ENCODE data around the gene ZNF618. TPM values are rescaled to one million over a fixed set of nuclear protein-coding genes. Genes with fewer than 3 reads are reported as not detected.
"Not testable (repeated sequence)": the region's sequence is repeated elsewhere in the genome, so short reads cannot be mapped to it uniquely, and the experiment has no call there.

The ZNF618 gene
- total RNA-seq, 1 donor from 2014 or later: 4.7 TPM

DNA sequence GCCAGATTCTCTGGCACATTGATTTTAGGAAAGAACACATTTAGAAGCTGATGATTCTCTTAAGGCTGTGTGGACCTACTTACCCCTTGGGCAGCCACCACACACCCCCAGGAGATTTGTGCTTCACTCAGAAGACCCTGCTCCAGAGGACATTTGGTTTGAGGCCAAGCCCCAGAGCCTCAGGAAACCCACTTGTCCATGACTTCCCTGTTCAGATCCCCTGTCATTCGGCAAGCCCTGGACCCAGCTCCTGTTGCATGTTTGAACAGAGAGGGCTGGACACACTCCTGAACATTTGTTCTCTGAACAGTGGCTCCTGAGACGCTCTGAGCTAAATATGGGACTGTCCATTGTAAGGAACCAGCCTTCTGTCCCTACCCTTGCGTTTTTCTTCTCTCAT, 119.9 kb downstream of the ZNF618 start:
- Histone ChIP-seq H3K4me3 (ENCODE audit: low read length in 3 of 3) (no peak overlapping the region), H3K27me3 (ENCODE audit: control insufficient read depth in 3 of 3, insufficient read depth in 3 of 3, low read length in 3 of 3) (no peaks in the 10 kb centered on the region), H3K36me3 (ENCODE audit: control insufficient read depth in 3 of 3, insufficient read depth in 3 of 3, low read length in 3 of 3) (no peaks in the 10 kb centered on the region), H3K9me3 (ENCODE audit: control insufficient read depth in 3 of 3, low read length in 3 of 3) (no peaks in the 10 kb centered on the region), H3K9ac (ENCODE audit: low read depth in 1 of 3, low read length in 3 of 3) (no peak overlapping the region), H3K27ac (ENCODE audit: low read depth, low read length) (no peak overlapping the region), H3K4me1 (ENCODE audit: control insufficient read depth in 3 of 3, insufficient read depth in 3 of 3, low read length in 3 of 3) (peaks cover 30 to 37% (median 34%) of the 10 kb centered on the region in 3 donors)

DNA sequence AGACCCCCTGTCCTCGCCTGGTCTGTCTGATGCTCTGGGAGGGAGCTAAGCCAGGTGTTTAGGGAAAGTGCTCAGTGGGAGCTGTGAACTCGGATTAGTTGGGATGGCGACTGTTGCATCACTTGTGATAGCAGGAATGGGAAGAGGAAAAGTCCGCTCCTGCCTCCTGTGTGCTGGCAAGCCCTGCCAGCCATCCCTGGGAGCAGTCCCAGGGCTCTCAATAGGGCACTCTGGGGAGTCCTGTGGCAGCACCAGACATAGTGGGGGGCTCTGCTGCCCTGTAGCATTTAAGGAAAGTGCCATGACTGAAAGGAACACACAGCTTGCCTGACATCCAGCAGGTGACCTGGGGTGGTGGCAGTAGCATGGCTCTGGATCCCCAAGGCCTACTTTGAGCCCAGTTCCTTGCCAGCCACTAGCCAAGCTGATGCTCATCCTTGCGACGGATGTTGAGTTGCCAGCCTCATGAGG, 120.5 kb downstream of the ZNF618 start:
- peaks cover 0 to 4% (median 0%) of the 10 kb centered on the region in 3 donors for H3K36me3 ChIP-seq (ENCODE audit: control insufficient read depth in 3 of 3, insufficient read depth in 3 of 3, low read length in 3 of 3)
- H3K4me3 ChIP-seq (ENCODE audit: low read length in 3 of 3): no peak overlapping the region
- no peak overlapping the region for H3K27ac ChIP-seq (ENCODE audit: low read depth, low read length)
- peaks cover 30 to 32% (median 30%) of the 10 kb centered on the region in 3 donors for H3K4me1 ChIP-seq (ENCODE audit: control insufficient read depth in 3 of 3, insufficient read depth in 3 of 3, low read length in 3 of 3)
- no peaks in the 10 kb centered on the region for H3K9me3 ChIP-seq (ENCODE audit: control insufficient read depth in 3 of 3, low read length in 3 of 3)
- H3K27me3 ChIP-seq (ENCODE audit: control insufficient read depth in 3 of 3, insufficient read depth in 3 of 3, low read length in 3 of 3): no peaks in the 10 kb centered on the region
- no peak overlapping the region for H3K9ac ChIP-seq (ENCODE audit: low read depth in 1 of 3, low read length in 3 of 3)

DNA sequence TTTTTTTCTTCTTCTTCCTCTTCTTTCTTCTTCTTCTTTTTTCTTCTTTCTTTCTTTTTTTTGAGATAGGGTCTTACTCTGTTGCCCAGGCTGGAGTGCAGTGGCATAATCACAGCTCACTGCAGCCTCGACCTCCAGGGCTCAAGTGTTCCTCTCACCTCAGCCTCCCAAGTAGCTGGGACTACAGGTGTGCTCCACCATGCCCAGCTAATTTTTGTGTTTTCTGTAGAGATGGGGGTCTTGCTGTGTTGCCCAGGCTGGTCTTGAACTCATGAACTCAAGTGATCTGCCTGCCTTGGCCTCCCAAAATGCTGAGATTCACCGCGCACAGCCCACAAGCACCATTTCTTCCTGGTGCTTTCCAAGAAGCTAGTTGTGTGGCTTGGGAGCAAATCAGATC, 121.0 kb downstream of the ZNF618 start:
- H3K4me3 ChIP-seq (ENCODE audit: low read length in 3 of 3); H3K9ac ChIP-seq (ENCODE audit: low read depth in 1 of 3, low read length in 3 of 3); H3K27ac ChIP-seq (ENCODE audit: low read depth, low read length); H3K27me3 ChIP-seq (ENCODE audit: control insufficient read depth in 3 of 3, insufficient read depth in 3 of 3, low read length in 3 of 3); H3K9me3 ChIP-seq (ENCODE audit: control insufficient read depth in 3 of 3, low read length in 3 of 3); H3K36me3 ChIP-seq (ENCODE audit: control insufficient read depth in 3 of 3, insufficient read depth in 3 of 3, low read length in 3 of 3): not testable (repeated sequence)
- H3K4me1 ChIP-seq (ENCODE audit: control insufficient read depth in 3 of 3, insufficient read depth in 3 of 3, low read length in 3 of 3): peaks cover 25 to 27% (median 25%) of the 10 kb centered on the region in 3 donors

DNA sequence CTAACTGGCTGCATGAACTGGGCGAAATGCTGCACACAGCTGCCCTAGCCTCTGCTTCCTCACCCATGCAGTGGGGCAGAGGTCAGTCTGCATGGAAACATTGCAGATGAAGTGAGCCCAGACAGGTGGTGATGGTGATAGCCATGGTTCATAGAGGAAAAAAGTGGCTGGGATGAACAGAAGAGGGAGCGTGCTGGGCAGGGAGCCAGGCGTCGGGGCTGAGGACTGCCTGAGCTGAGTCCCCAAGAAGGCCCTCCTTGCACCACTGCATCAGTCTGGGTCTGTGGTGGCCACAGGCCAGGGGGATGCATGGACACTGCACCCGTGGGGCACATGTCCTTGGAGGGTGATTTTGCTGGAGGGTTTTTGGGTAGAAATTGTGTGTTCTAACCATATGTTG, 121.5 kb downstream of the ZNF618 start:
- peaks cover 19 to 21% (median 20%) of the 10 kb centered on the region in 3 donors for H3K4me1 ChIP-seq (ENCODE audit: control insufficient read depth in 3 of 3, insufficient read depth in 3 of 3, low read length in 3 of 3)
- peaks cover 1 to 6% (median 2%) of the 10 kb centered on the region in 3 donors for H3K36me3 ChIP-seq (ENCODE audit: control insufficient read depth in 3 of 3, insufficient read depth in 3 of 3, low read length in 3 of 3)
- no peaks in the 10 kb centered on the region for H3K27me3 ChIP-seq (ENCODE audit: control insufficient read depth in 3 of 3, insufficient read depth in 3 of 3, low read length in 3 of 3)
- no peaks in the 10 kb centered on the region for H3K9me3 ChIP-seq (ENCODE audit: control insufficient read depth in 3 of 3, low read length in 3 of 3)
- no peak overlapping the region for H3K27ac ChIP-seq (ENCODE audit: low read depth, low read length)
- no peak overlapping the region for H3K9ac ChIP-seq (ENCODE audit: low read depth in 1 of 3, low read length in 3 of 3)
- H3K4me3 ChIP-seq (ENCODE audit: low read length in 3 of 3): no peak overlapping the region

- Histone ChIP-seq H3K9ac (ENCODE audit: low read depth in 1 of 3, low read length in 3 of 3) (no peak overlapping the region), H3K27me3 (ENCODE audit: control insufficient read depth in 3 of 3, insufficient read depth in 3 of 3, low read length in 3 of 3) (no peaks in the 10 kb centered on the region), H3K36me3 (ENCODE audit: control insufficient read depth in 3 of 3, insufficient read depth in 3 of 3, low read length in 3 of 3) (peaks cover 2 to 6% (median 3%) of the 10 kb centered on the region in 3 donors), H3K4me3 (ENCODE audit: low read length in 3 of 3) (no peak overlapping the region), H3K4me1 (ENCODE audit: control insufficient read depth in 3 of 3, insufficient read depth in 3 of 3, low read length in 3 of 3) (peaks cover 15 to 16% (median 16%) of the 10 kb centered on the region in 3 donors), H3K27ac (ENCODE audit: low read depth, low read length) (no peak overlapping the region), H3K9me3 (ENCODE audit: control insufficient read depth in 3 of 3, low read length in 3 of 3) (no peaks in the 10 kb centered on the region)
Measured at GRCh38 chr9:113998114-113998513, 122.0 kb downstream of the ZNF618 start.

- Histone ChIP-seq H3K27ac (ENCODE audit: low read depth, low read length) (no peak overlapping the region), H3K36me3 (ENCODE audit: control insufficient read depth in 3 of 3, insufficient read depth in 3 of 3, low read length in 3 of 3) (peaks cover 2 to 6% (median 6%) of the 10 kb centered on the region in 3 donors), H3K4me3 (ENCODE audit: low read length in 3 of 3) (no peak overlapping the region), H3K4me1 (ENCODE audit: control insufficient read depth in 3 of 3, insufficient read depth in 3 of 3, low read length in 3 of 3) (peaks cover 12 to 16% (median 14%) of the 10 kb centered on the region in 3 donors), H3K27me3 (ENCODE audit: control insufficient read depth in 3 of 3, insufficient read depth in 3 of 3, low read length in 3 of 3) (no peaks in the 10 kb centered on the region), H3K9ac (ENCODE audit: low read depth in 1 of 3, low read length in 3 of 3) (no peak overlapping the region), H3K9me3 (ENCODE audit: control insufficient read depth in 3 of 3, low read length in 3 of 3) (no peaks in the 10 kb centered on the region)
Measured at GRCh38 chr9:113998525-113999255, 122.6 kb downstream of the ZNF618 start.

DNA sequence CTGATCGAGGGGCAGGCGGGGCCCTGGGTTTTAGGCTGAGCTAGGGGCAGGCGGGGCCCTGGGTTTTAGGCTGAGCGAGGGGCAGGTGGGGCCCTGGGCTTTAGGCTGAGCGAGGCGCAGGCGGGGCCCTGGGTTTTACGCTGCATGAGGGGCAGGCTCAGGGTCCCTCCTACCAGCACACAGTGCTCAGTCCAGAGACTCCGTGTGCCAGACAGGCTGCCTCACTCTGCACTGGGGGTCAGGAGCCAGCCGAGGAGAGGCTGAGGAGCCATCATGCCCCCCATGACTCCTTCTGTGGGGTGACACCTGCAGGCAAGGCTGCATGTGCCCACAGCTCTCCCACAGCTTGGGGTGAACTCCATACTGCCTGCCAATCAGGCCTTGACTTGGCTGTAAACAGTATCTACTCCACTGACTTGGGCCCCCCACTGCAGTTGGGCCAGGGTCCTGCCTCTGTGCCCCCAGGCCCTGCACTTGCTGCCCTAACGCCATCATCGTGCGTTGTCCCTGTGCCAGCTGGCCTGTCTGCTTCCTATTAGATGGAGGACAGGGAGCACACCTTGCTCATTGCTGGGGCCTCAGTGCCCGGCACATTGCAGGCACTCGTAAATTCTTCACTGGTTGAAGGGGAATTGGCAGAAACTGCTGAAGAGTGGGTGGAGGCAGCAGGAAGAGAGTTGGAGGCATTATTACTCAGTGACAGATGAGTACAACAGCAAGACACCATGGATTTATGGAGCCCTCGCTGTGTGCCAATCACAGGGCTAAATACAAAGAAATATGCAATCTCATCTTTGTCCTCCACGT, 123.3 kb downstream of the ZNF618 start:
- no peak overlapping the region for H3K9ac ChIP-seq (ENCODE audit: low read depth in 1 of 3, low read length in 3 of 3)
- H3K9me3 ChIP-seq (ENCODE audit: control insufficient read depth in 3 of 3, low read length in 3 of 3): no peaks in the 10 kb centered on the region
- H3K27ac ChIP-seq (ENCODE audit: low read depth, low read length): no peak overlapping the region
- H3K36me3 ChIP-seq (ENCODE audit: control insufficient read depth in 3 of 3, insufficient read depth in 3 of 3, low read length in 3 of 3): peaks cover 2 to 7% (median 6%) of the 10 kb centered on the region in 3 donors
- no peak overlapping the region for H3K4me3 ChIP-seq (ENCODE audit: low read length in 3 of 3)
- H3K27me3 ChIP-seq (ENCODE audit: control insufficient read depth in 3 of 3, insufficient read depth in 3 of 3, low read length in 3 of 3): no peaks in the 10 kb centered on the region
- H3K4me1 ChIP-seq (ENCODE audit: control insufficient read depth in 3 of 3, insufficient read depth in 3 of 3, low read length in 3 of 3): peaks cover 5 to 10% (median 7%) of the 10 kb centered on the region in 3 donors

GRCh38 chr9:114000063-114000454, 124.0 kb downstream of the ZNF618 start:
- H3K9me3 ChIP-seq (ENCODE audit: control insufficient read depth in 3 of 3, low read length in 3 of 3): no peaks in the 10 kb centered on the region
- H3K4me3 ChIP-seq (ENCODE audit: low read length in 3 of 3): no peak overlapping the region
- H3K9ac ChIP-seq (ENCODE audit: low read depth in 1 of 3, low read length in 3 of 3): no peak overlapping the region
- H3K27ac ChIP-seq (ENCODE audit: low read depth, low read length): no peak overlapping the region
- peaks cover 4 to 11% (median 7%) of the 10 kb centered on the region in 3 donors for H3K4me1 ChIP-seq (ENCODE audit: control insufficient read depth in 3 of 3, insufficient read depth in 3 of 3, low read length in 3 of 3)
- H3K36me3 ChIP-seq (ENCODE audit: control insufficient read depth in 3 of 3, insufficient read depth in 3 of 3, low read length in 3 of 3): peaks cover 2 to 10% (median 6%) of the 10 kb centered on the region in 3 donors
- no peaks in the 10 kb centered on the region for H3K27me3 ChIP-seq (ENCODE audit: control insufficient read depth in 3 of 3, insufficient read depth in 3 of 3, low read length in 3 of 3)

GRCh38 chr9:114000671-114001409, 124.7 kb downstream of the ZNF618 start:
- H3K9me3 ChIP-seq (ENCODE audit: control insufficient read depth in 3 of 3, low read length in 3 of 3): no peaks in the 10 kb centered on the region
- no peak overlapping the region for H3K4me3 ChIP-seq (ENCODE audit: low read length in 3 of 3)
- H3K9ac ChIP-seq (ENCODE audit: low read depth in 1 of 3, low read length in 3 of 3): no peak overlapping the region
- H3K27me3 ChIP-seq (ENCODE audit: control insufficient read depth in 3 of 3, insufficient read depth in 3 of 3, low read length in 3 of 3): no peaks in the 10 kb centered on the region
- H3K27ac ChIP-seq (ENCODE audit: low read depth, low read length): no peak overlapping the region
- H3K36me3 ChIP-seq (ENCODE audit: control insufficient read depth in 3 of 3, insufficient read depth in 3 of 3, low read length in 3 of 3): peaks cover 2 to 10% (median 6%) of the 10 kb centered on the region in 3 donors
- peaks cover 4 to 11% (median 7%) of the 10 kb centered on the region in 3 donors for H3K4me1 ChIP-seq (ENCODE audit: control insufficient read depth in 3 of 3, insufficient read depth in 3 of 3, low read length in 3 of 3)

All from skeletal muscle tissue (tissue), 4 donors.